NCI-H1105 (cell line): Measurements from ENCODE around the gene NCLN.
"Not testable (repeated sequence)": the region's sequence is repeated elsewhere in the genome, so short reads cannot be mapped to it uniquely, and the experiment has no call there.

Experiments used
- DNase-seq: peaks from one replicate; lab custom pipeline; 2025; lab: John Stamatoyannopoulos, UW

Gene NCLN

GRCh38 chr19:3154957-3155736 lies 30.6 kb upstream of the NCLN start:
- DNase-seq: no peak

GRCh38 chr19:3157096-3157845 lies 28.5 kb upstream of the NCLN start:
- no peak for DNase-seq

GRCh38 chr19:3159565-3159964 lies 26.2 kb upstream of the NCLN start:
- no peak for DNase-seq

- no peak for DNase-seq
Measured at GRCh38 chr19:3160219-3160618, 25.5 kb upstream of the NCLN start.

- no peak for DNase-seq
Measured at GRCh38 chr19:3161453-3161852, 24.3 kb upstream of the NCLN start.

- no peak for DNase-seq
Measured at GRCh38 chr19:3162418-3163229, 23.1 kb upstream of the NCLN start.

- DNase-seq: peak; percentile 51
Measured at GRCh38 chr19:3163230-3163886, 22.4 kb upstream of the NCLN start.

GRCh38 chr19:3163943-3164342 lies 21.8 kb upstream of the NCLN start:
- no peak for DNase-seq

- DNase-seq: no peak
Measured at GRCh38 chr19:3167533-3168272, 18.0 kb upstream of the NCLN start.

GRCh38 chr19:3171894-3172672 lies 13.6 kb upstream of the NCLN start:
- no peak for DNase-seq

GRCh38 chr19:3172673-3173000 lies 13.1 kb upstream of the NCLN start:
- DNase-seq: not testable (repeated sequence)

- peak; percentile 15 for DNase-seq
Measured at GRCh38 chr19:3175781-3176714, 9.7 kb upstream of the NCLN start.

- DNase-seq: no peak
Measured at GRCh38 chr19:3176715-3177501, 8.8 kb upstream of the NCLN start.

GRCh38 chr19:3178377-3178972 lies 7.3 kb upstream of the NCLN start, which contains the start of gene S1PR4:
S1PR4 (plus strand) TSS chr19:3178769; CDS start chr19:3178793, 24 bp downstream.
- no peak for DNase-seq

GRCh38 chr19:3178973-3179738 lies 6.6 kb upstream of the NCLN start:
- no peak for DNase-seq

GRCh38 chr19:3179739-3180293 lies 5.9 kb upstream of the NCLN start:
- DNase-seq: no peak
